HG03064 (cell line): ENCODE measurements around the gene OPCML.

Source experiments
- ATAC-seq: cut with Tn5 transposase; IDR thresholded peaks from one replicate; pipeline ENCODE4 v1.9.1; 2021; ENCODE audit warnings: low read depth; ENCODE audit not compliant: unreplicated experiment

The OPCML gene

GRCh38 chr11:132911186-132911585 is 621.1 kb downstream of the OPCML start:
- ATAC-seq = no peak

- ATAC-seq = no peak
Measured at GRCh38 chr11:132910011-132910760, 622.1 kb downstream of the OPCML start.

GRCh38 chr11:132909021-132909606 is 623.2 kb downstream of the OPCML start:
- no peak for ATAC-seq

- ATAC-seq = no peak
Measured at GRCh38 chr11:132908414-132908810, 623.9 kb downstream of the OPCML start.

GRCh38 chr11:132907651-132908413 is 624.5 kb downstream of the OPCML start:
- ATAC-seq = no peak

- no peak for ATAC-seq
Measured at GRCh38 chr11:132904607-132905006, 627.7 kb downstream of the OPCML start.

- no peak for ATAC-seq
Measured at GRCh38 chr11:132904091-132904490, 628.2 kb downstream of the OPCML start.

- ATAC-seq = no peak
Measured at GRCh38 chr11:132901638-132902471, 630.4 kb downstream of the OPCML start.

GRCh38 chr11:132898676-132899075 is 633.6 kb downstream of the OPCML start:
- ATAC-seq = no peak

GRCh38 chr11:132898021-132898420 is 634.3 kb downstream of the OPCML start:
- no peak for ATAC-seq

GRCh38 chr11:132895340-132895739 is 637.0 kb downstream of the OPCML start:
- no peak for ATAC-seq

GRCh38 chr11:132894606-132895005 is 637.7 kb downstream of the OPCML start:
- ATAC-seq = no peak

- no peak for ATAC-seq
Measured at GRCh38 chr11:132892876-132893275, 639.4 kb downstream of the OPCML start.

- ATAC-seq = no peak
Measured at GRCh38 chr11:132888226-132888625, 644.1 kb downstream of the OPCML start.

- ATAC-seq = no peak
Measured at GRCh38 chr11:132886335-132886734, 646.0 kb downstream of the OPCML start.

- no peak for ATAC-seq
Measured at GRCh38 chr11:132883241-132883640, 649.1 kb downstream of the OPCML start.

GRCh38 chr11:132881622-132882021 is 650.7 kb downstream of the OPCML start:
- no peak for ATAC-seq

- no peak for ATAC-seq
Measured at GRCh38 chr11:132878111-132878510, 654.2 kb downstream of the OPCML start.

- no peak for ATAC-seq
Measured at GRCh38 chr11:132876705-132877104, 655.6 kb downstream of the OPCML start.

GRCh38 chr11:132876239-132876638 is 656.1 kb downstream of the OPCML start:
- ATAC-seq = no peak

GRCh38 chr11:132874638-132875037 is 657.7 kb downstream of the OPCML start:
- ATAC-seq = no peak
